Stimulated activated CD8-positive, alpha-beta memory T cell treated with anti-CD3 and anti-CD28 coated beads, Interleukin-7, amount 100 ng/mL, for 4 hours (primary cell): ENCODE results near the gene HS6ST3.

Experiments used
- DNase-seq, 2 donors: peaks; one replicate each; pipeline ENCODE4 v3.0.0-alpha.2; 2020; ENCODE audit warnings: low read depth in 2 of 2

The HS6ST3 gene

DNA sequence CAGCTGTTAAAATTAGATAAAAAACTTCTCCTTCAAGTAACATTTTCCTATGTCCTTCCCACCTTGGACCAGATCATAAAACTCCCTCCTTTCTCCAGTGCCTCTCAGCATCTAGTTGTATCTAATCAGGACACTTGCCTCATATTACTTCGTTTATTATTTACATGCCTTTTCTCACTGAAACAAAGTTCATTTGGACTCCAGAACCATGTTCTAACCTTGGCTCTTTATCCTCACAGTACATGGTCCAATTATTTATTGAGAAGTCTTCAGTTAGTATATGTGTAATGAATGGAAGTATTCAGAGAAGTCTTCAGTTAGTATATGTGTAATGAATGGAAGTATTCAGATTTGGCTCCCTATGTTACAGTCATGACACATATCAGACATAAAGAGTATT lies 561.7 kb downstream of the HS6ST3 start:
- no peak for DNase-seq

GRCh38 chr13:96652506-96652905 lies 562.6 kb downstream of the HS6ST3 start:
- no peak for DNase-seq

DNA sequence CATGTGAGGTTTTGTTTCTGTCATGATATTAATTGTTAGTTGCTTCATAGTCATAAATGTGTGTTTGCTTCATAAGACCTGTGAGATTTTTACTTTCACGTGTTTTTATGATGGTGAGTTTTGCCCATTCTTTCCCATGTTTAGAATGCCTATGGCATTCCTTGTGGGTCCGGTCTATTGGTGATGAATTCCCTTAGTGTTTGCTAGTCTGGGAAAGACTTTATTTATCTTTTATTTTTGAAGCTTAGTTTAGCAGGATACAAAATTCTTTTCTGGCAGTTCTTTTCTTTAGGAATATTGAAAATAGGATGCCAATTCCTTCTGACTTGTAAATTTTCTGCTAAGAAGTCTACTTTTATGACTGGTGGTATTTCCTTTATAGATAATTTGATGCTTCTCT lies 571.7 kb downstream of the HS6ST3 start:
- no peak for DNase-seq

DNA sequence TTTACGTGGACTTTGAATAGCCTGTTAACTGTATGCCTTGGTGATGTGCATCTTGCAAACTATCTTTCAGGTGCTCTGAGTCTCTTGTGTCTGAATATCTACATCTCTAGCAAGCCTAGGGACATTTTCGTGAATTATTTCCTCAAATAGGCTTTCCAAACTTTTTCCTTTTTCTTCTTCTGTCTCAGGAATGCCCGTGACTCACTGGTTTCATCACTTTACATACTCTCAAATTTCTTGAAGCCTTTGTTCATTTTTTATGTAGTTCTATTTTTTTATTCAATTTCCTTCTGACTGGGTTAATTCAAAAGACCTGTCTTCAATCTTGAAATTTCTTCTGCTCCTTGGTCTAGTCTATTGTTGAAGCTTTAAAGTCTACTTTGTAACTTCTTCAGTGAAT lies 572.1 kb downstream of the HS6ST3 start:
- no peak for DNase-seq

- DNase-seq: no peak
Observed at GRCh38 chr13:96667294-96668018, 577.5 kb downstream of the HS6ST3 start.

DNA sequence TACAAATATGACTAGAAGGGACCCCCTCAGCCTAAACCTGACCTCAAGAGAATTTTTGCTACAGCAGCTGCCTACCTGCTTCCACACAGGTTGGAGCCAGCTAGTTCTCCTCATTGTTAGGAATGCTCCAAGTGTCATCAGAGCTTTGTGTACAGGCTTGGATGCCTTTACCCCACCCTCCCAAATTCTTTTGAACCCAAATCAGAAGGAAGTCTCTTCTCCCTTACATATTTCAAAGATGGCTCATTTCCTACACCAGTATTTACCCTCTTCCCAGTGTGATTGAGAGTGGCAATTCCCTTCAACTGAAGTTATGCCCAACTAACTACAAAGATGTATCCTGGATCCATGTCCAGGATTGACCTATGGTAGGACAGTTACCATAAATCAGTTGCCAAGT lies 581.2 kb downstream of the HS6ST3 start:
- no peak for DNase-seq

- no peak for DNase-seq
Observed at GRCh38 chr13:96672016-96672415, 582.1 kb downstream of the HS6ST3 start.

GRCh38 chr13:96673825-96674224 lies 583.9 kb downstream of the HS6ST3 start:
- DNase-seq: no peak

DNA sequence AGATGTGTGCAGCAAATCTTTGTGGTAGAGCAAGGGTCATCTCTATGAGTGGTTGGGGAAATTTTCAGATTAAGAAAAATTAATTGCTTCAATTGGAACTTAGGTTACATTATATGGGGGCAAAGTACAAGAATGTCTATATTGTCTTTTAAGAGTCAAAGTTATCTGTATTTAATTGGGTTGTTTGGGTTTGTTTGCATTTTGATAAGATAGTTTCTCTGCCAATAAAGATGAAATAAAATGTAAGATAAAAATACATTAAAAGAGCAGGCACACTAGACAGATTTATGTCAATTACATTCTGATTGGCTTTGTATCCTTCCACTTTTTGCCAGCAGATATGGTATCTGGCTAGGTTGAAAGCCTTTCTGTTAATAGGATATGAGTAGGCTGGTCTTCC lies 587.1 kb downstream of the HS6ST3 start:
- no peak for DNase-seq

- DNase-seq: no peak
Observed at GRCh38 chr13:96678801-96679200, 588.9 kb downstream of the HS6ST3 start.

- DNase-seq: no peak
Observed at GRCh38 chr13:96680898-96681297, 591.0 kb downstream of the HS6ST3 start.

GRCh38 chr13:96681766-96682165 lies 591.9 kb downstream of the HS6ST3 start:
- DNase-seq: no peak

- no peak for DNase-seq
Observed at GRCh38 chr13:96684469-96684868, 594.6 kb downstream of the HS6ST3 start.

GRCh38 chr13:96684907-96685306 lies 595.0 kb downstream of the HS6ST3 start:
- DNase-seq: no peak

DNA sequence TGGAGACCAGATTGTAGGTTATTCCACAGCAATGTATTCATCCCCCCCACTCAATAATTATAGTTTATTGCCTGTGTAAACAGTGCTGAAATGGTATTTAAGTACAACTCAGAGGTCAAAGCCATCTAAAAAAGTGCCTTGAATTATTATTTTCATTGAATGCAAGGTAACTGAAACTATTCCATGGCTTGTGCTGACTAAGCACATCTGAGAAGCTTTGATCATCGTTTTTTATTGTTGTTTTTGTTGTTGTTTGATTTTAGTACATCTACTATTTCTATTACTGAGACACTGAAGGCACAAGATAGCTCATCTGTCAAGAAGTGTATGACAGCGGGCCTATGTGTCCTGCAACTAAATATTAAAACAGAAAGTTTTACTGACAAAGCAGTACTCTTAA lies 596.4 kb downstream of the HS6ST3 start:
- DNase-seq: no peak

DNA sequence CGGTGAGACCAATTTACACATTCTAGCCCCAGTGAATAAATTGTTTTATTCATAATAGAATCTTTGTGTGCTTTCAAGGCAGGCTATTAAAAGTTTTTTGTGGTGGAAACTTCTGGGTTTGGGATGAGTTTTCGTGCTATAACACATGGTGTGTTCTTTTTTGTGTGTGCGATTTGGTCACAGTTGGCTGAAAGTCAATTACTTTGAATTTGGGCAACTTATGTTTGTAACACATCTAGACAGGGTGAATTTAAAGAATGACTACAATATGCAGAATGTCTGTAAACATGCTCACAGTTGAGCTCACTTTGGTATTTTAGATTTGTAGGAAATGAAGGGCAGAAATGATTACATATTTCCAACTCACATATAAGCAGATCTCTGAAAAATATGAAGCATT lies 597.3 kb downstream of the HS6ST3 start:
- no peak for DNase-seq

- no peak for DNase-seq
Observed at GRCh38 chr13:96690998-96691397, 601.1 kb downstream of the HS6ST3 start.

DNA sequence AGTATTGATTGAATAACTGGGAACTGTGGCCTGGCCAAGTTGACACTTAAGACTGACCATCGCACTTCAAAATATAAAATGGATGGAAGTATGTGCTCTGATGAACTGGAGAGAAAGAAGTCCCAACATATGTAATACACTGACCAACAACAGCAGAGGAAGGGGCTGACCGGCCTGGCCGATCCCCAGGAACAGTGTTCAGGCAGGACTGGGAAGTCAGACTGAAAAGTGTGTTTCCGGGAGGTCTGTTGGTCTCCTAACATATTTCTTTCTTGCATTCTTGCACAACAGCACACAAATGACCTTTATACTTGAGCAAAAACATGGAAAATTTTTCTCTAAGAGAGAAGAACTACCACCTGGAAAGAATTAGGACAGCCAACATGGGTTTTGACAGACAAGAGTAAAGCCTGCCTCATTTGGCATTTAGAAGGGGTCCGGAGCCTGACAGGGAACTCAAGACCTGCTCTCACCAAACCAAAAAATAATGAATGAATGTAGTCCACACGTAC lies 606.5 kb downstream of the HS6ST3 start:
- no peak for DNase-seq

DNA sequence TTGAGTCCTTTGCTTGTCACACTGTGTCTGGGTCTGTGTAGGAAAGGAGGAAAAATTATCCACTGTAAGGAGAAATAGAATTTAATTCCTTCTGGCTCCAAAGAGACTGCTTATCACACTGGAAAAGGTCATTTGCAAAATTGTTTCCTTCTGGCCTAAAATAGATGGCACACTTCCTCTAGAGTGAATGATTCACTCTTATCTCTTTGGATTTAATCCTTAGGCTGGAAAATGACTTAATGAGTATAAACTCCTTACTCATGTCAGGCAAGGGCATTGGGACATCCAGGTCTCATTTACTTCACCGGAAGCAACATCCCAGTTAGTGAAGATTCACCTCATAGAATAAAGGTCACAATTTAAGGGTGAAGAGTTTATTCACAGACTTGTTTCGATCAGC lies 610.8 kb downstream of the HS6ST3 start:
- DNase-seq: no peak

GRCh38 chr13:96707146-96707545 lies 617.2 kb downstream of the HS6ST3 start:
- no peak for DNase-seq

DNA sequence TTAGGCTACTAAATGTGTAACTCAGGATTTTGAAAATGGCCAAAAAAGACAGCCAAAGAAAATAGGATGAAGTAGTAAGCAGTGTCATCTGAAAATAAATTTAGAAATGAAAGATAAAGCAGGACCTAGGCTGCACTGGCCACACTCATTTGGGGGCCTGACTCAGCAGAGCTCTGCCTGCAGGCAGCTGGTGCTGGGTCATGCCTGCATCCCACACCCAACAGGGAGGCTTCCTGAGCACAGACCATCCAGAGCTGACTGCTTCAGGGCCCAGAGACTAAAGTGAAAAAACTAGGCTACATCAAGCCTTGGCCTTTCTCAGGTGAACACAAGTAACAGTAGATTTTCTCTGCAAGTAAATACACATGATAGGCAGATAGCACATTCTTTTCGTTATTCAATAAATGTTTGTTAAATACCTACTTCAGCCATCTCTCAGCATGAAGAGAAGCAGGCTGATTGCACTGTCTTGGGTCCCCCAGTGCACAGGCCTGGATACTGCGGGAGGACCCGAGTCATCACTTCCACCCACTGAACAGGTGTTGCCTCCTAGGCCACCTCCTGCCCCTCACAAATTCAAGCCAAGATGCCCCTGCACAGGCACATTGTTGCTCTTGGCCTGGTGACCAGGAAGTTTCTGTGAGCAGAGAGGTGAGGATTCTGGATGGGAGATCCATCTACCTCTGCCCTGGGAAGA lies 620.4 kb downstream of the HS6ST3 start:
- DNase-seq: no peak

DNA sequence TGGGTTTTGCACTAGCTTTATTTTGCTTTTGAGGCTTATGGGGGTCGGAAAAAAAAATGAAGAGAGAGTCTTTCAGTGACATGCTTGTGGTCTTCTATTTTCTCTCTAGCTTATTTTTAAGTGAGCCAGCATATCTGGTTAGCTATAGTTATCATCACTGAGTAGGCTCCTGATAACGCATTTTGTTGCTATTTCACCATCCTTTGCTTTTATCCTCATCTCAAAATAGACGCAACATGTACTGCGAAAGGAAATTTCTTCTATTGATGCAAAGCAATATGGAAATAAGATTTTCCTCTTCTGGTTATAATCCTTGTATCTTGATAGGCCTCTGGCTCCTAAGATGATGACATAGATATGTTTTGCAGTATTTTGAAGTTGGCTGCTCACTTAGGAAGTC lies 630.5 kb downstream of the HS6ST3 start:
- no peak for DNase-seq

DNA sequence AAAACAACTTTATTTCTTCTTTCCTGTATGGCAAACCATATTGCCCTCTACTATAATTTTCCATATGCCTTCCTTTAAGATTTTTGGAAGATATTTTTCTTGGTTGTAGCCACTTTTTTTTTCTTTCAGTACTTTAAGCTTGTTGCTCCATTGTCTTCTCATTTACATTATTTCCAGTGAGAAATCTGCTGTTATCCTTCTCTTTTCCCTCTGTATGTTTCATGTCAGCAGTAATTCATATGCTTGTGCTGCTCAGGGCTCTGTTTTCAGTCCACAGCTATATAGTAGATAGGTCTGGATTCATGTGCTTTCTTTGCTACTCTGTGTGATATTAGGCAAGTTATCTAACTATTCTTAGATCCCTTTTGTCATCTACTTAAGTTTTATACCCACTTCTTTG lies 636.7 kb downstream of the HS6ST3 start:
- no peak for DNase-seq
